K562 (cell line): Measurements from ENCODE around the gene COL23A1. TPM values are rescaled to one million over a fixed set of nuclear protein-coding genes. Genes with fewer than 3 reads are reported as not detected.
A peak's percentile ranks its signal among the peaks of the same experiment; 100 is the strongest.

ENCODE experiments used
- CREM ChIP-seq: IDR thresholded peaks from 2 replicates; pipeline ENCODE4 v1.6.1; 2014; ENCODE audit warnings: antibody characterized with exemption, low read depth
- ERF ChIP-seq: fragments of 450-650 bp; formaldehyde crosslinking; IDR thresholded peaks from 2 replicates; pipeline ENCODE4 v1.4.0; 2020; ENCODE audit warnings: mild to moderate bottlenecking, mixed read lengths
- HINFP ChIP-seq: fragments of 450-650 bp; conservative IDR thresholded peaks from 2 replicates; pipeline ENCODE4 v1.6.1; 2016; ENCODE audit warnings: missing genetic modification characterization, low read depth, mild to moderate bottlenecking, control low read depth, missing compliant biosample characterization
- HOMEZ ChIP-seq: fragments of 250-450 bp; sonication (Bioruptor Pico); IDR thresholded peaks from 2 replicates; pipeline ENCODE4 v1.4.0; 2020; ENCODE audit warnings: mild to moderate bottlenecking, moderate library complexity
- KHSRP ChIP-seq: fragments of 450-650 bp; IDR thresholded peaks from 2 replicates; pipeline ENCODE4 v1.6.1; 2017
- PML ChIP-seq: IDR thresholded peaks from 2 replicates; pipeline ENCODE4 v1.6.1; 2012; ENCODE audit warnings: low read length, inconsistent platforms
- POLR2A ChIP-seq: fragments of 450-650 bp; conservative IDR thresholded peaks from 2 replicates; pipeline ENCODE4 v1.6.1; 2016
- PRDM10 ChIP-seq: fragments of 450-650 bp; IDR thresholded peaks from 2 replicates; pipeline ENCODE4 v1.6.1; 2018; ENCODE audit not compliant: partially characterized antibody
- PREB ChIP-seq: sonication (generic); formaldehyde crosslinking; IDR thresholded peaks from 2 replicates; pipeline ENCODE4 v1.8.1; 2023; ENCODE audit warnings: mild to moderate bottlenecking, missing genetic modification reagents
- RNF2 ChIP-seq: sonication (generic); IDR thresholded peaks from 2 replicates; pipeline ENCODE4 v1.6.1; 2016
- SFPQ ChIP-seq: fragments of 200-400 bp; formaldehyde crosslinking; IDR thresholded peaks from 2 replicates; pipeline ENCODE4 v1.6.1; 2017; ENCODE audit warnings: mild to moderate bottlenecking, low read depth, low read length, moderate library complexity
- VEZF1 ChIP-seq: fragments of 200-800 bp; sonication (Bioruptor generic); IDR thresholded peaks from 2 replicates; pipeline ENCODE4 v1.6.1; 2017; ENCODE audit warnings: missing genetic modification characterization, missing compliant biosample characterization
- ZNF143 ChIP-seq: sonication (generic); formaldehyde crosslinking; IDR thresholded peaks from 2 replicates; pipeline ENCODE4 v1.9.0; 2022; ENCODE audit warnings: mild to moderate bottlenecking, missing genetic modification reagents
- ZNF740 ChIP-seq, 3 experiments: fragments of 200-800 bp in 1 of 3; sonication (Bioruptor generic) in 1 of 3; sonication (generic) in 1 of 3; formaldehyde crosslinking in 1 of 3; IDR thresholded peaks; 2 replicates each; pipeline versions ENCODE4 v1.6.1 to v1.8.0; 2016 to 2022; ENCODE audit warnings: mild to moderate bottlenecking in 2 of 3, missing compliant biosample characterization in 2 of 3, missing genetic modification characterization in 2 of 3, missing genetic modification reagents in 1 of 3
- polyA plus RNA-seq, 8 experiments: library from polyadenylated mRNA; depleted of rRNA in 4 of 8; stranded (reverse) in 5 of 8; unstranded in 3 of 8; fragments of >200 nt; fragmentation: Nextera tagmentation in 2 of 8; fragmentation: Illumina TruSeq in 1 of 8; extraction: Ambion mirVana in 2 of 8; extraction: Trizol in 1 of 8; gene quantifications; 2 replicates each; pipeline versions ENCODE4 v1.2.1 to v1.2.3, GENCODE V29; 2011 to 2014; ENCODE audit warnings: inconsistent platforms in 1 of 8, missing spikeins in 1 of 8
- total RNA-seq, 7 experiments: library from RNA; depleted of rRNA in 6 of 7; stranded (reverse); fragments of >200 nt in 6 of 7; fragmentation: Illumina TruSeq in 2 of 7; extraction: Trizol in 2 of 7; gene quantifications; 2 replicates each; pipeline versions ENCODE4 v1.2.1 to v1.2.3, GENCODE V29; 2011 to 2021; ENCODE audit warnings: low replicate concordance in 1 of 7

COL23A1 gene
- total and polyA plus RNA-seq, 9 of the 15 experiments (the other 6 are each of a cell fraction or from before 2014, with no cell fraction given) = 0.09 TPM; not detected in 8

GRCh38 chr5:178208540-178209227, 381.5 kb downstream of the COL23A1 start (continued):
- TF ChIP-seq PML = 0 out of 2 replicates have a peak, but pooled peaks have one; percentile 10
- no peak for TF ChIP-seq HINFP (tag)
- TF ChIP-seq ERF (CRISPR knock-in tag) = no peak
- TF ChIP-seq HOMEZ (CRISPR knock-in tag) = no peak
- peak; percentile 21; the same call in 1 of the 2 replicates for TF ChIP-seq VEZF1 (CRISPR knock-in tag)
- no peak for TF ChIP-seq SFPQ
- TF ChIP-seq KHSRP = no peak
- no peak for TF ChIP-seq CREM
- TF ChIP-seq RNF2 = no peak
- TF ChIP-seq ZNF740 (CRISPR knock-in tag; IDR thresholded peaks at IDR 0.05) = peak; percentile 32; the same call in 1 of the 2 replicates
- TF ChIP-seq ZNF740 (tag; IDR thresholded peaks at IDR 0.05) = no peak
- TF ChIP-seq PRDM10 = peak; percentile 31
- TF ChIP-seq POLR2A = no peak
- no peak for TF ChIP-seq ZNF143 (CRISPR knock-in tag)
- no peak for TF ChIP-seq PREB
